Erythroblast (primary cell): Measurements from ENCODE around the gene RNF141.

Experiments
- GATA1 ChIP-seq: IDR thresholded peaks from 2 replicates; pipeline ENCODE4 v1.6.1; 2011; ENCODE audit warnings: low read depth, mild to moderate bottlenecking, control low read depth, low read length, moderate library complexity
- POLR2A ChIP-seq: IDR thresholded peaks from 2 replicates; pipeline ENCODE4 v1.6.1; 2011; ENCODE audit warnings: mild to moderate bottlenecking, low read length

DNA sequence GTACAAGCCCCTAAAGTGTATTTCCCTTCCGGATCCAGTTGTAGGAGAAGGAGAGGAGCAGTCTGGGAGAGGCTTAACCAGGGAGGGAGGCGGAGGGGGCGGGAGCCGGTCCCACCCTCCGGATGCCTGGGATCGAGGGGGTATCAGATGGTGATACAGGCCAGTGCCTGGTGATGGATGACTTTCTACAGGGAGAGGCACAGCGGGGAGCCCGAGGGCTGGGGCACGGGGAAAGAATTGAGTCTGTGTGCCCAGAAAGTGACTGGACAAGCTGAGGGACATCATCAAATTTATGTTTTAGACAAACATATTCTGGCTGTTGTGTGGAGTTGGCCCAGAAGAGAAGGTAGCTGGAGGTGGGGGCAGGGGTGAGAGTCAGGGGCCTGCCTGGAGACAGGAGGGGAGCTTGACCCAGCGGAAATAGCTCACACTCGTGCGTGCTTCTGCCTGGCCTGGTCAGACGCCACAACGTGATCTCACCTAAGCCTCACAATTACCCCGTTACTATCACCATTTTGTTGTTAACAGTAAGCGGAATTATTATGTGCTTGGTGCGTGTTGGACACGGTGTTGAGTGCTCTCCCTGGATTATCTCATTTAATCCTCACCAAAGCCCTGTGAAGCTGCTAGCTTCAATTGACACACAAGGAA is 43.5 kb downstream of the RNF141 start:
- TF ChIP-seq POLR2A = no peak
- no peak for TF ChIP-seq GATA1
